DMS114 treated with DMSO at 0.1 percent for 48 hours (cell line): Measurements from ENCODE around the gene AFF4.
"Not testable (repeated sequence)": the region's sequence is repeated elsewhere in the genome, so short reads cannot be mapped to it uniquely, and the experiment has no call there.

Experiments used
- DNase-seq: peaks from one replicate; lab custom pipeline; 2025; ENCODE audit not compliant: unreplicated experiment; lab: John Stamatoyannopoulos, UW

AFF4 gene, protein sequence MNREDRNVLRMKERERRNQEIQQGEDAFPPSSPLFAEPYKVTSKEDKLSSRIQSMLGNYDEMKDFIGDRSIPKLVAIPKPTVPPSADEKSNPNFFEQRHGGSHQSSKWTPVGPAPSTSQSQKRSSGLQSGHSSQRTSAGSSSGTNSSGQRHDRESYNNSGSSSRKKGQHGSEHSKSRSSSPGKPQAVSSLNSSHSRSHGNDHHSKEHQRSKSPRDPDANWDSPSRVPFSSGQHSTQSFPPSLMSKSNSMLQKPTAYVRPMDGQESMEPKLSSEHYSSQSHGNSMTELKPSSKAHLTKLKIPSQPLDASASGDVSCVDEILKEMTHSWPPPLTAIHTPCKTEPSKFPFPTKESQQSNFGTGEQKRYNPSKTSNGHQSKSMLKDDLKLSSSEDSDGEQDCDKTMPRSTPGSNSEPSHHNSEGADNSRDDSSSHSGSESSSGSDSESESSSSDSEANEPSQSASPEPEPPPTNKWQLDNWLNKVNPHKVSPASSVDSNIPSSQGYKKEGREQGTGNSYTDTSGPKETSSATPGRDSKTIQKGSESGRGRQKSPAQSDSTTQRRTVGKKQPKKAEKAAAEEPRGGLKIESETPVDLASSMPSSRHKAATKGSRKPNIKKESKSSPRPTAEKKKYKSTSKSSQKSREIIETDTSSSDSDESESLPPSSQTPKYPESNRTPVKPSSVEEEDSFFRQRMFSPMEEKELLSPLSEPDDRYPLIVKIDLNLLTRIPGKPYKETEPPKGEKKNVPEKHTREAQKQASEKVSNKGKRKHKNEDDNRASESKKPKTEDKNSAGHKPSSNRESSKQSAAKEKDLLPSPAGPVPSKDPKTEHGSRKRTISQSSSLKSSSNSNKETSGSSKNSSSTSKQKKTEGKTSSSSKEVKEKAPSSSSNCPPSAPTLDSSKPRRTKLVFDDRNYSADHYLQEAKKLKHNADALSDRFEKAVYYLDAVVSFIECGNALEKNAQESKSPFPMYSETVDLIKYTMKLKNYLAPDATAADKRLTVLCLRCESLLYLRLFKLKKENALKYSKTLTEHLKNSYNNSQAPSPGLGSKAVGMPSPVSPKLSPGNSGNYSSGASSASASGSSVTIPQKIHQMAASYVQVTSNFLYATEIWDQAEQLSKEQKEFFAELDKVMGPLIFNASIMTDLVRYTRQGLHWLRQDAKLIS

DNA sequence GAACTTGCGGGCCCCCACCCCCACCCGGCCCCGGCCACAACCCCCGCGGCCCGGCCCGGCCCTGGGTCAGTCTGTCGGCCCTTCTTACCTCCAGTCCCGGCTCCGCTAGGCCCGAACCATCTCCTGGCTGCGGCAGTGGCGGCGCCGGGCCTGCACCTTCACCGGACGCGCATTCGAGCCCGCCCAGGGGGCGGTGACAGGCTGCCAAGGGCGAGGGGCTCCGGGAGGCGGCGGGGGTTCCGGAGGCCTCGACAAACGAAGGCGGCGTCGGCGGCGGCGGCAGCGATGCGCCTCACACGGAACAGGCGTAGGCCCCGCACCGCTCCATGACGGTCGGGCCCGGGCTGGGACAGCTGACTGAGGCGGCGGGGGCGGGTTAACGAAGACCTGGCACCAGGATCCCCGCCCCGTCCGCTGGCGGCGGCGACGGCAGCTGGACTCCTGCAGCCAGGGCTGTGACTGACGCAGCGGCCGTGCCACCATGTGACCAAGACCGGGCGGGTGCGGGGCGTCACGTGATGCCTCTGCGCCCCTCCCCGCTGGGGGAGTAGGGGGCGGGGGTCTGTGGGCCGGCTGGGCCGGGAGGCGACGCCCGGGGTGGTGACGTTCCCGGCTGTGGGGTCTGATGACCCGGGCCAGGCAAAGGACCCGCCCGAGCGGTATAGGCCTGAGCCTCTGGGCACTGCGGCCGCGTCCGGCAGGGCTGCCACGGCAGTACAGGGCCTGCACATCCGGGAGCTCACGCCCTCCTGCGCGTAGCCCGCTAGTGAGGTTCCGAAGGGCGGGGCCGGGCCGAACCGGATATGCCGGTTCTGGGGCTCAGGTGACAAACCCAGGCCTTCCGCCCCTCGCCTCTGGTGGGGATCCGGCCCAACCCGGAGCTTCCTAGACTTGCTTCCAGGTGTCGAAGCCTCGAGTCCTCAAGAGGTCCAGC, at the start of gene AFF4:
TSS of gene AFF4 (minus strand) at position 464 of the 934 bp plus-strand sequence. CDS start 26,445 bp downstream, outside the sequence.
- DNase-seq, result peak; percentile 87

DNA sequence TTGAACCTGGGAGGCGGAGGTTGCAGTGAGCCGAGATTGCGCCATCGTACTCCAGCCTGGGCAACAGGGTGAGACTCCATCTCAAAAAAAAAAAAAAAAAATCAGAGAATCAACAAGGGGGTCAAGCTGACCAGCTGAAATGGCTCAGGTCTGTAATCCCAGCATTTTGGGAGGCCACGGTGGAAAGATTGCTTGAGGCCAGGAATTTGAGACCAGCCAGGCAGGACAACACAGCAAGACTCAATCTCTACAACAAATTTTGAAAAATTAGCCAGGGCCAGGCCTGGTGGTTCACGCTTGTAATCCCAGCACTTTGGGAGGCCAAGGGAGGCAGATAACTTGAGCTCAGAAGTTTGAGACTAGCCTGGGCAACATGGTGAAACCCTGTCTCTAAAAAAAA, 45.0 kb upstream of the AFF4 start:
- DNase-seq, result not testable (repeated sequence)

DNA sequence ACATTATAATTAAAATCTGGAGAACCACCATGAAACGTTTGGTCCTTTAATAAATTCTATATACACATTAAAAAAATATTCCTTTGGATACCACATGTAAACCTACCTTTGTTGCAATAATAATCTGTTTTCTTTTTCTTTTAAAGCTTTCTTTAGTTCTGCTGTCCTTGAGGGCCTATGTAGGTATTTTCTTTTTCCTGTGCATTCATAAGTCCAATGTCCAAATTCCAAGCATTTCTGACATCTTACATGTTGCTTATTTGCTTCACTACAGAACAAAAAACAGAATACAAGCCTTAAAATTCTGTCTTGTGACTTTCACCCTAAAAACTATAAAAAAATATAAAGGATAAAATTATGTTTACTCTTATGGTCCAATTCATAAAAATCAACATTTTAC, 43.2 kb upstream of the AFF4 start:
- no peak for DNase-seq

DNA sequence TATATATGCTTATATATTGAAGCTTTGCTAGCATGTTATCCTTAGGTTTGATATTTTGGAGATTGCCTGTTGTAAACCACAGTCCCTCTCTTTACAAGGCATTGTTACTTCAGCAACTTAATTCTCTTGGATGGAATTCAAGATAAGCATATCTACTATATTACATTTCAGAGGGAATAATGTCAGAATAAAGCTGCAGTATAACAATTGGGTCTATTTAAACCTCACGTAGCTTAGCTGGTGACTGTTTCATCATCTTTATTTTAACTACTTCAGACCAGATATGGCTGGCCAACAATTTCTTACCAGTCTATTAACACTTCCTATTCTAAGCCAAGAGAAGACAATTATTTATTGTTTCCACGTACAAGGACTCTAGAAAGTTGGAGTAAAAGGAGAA, 35.8 kb upstream of the AFF4 start:
- DNase-seq, result no peak

DNA sequence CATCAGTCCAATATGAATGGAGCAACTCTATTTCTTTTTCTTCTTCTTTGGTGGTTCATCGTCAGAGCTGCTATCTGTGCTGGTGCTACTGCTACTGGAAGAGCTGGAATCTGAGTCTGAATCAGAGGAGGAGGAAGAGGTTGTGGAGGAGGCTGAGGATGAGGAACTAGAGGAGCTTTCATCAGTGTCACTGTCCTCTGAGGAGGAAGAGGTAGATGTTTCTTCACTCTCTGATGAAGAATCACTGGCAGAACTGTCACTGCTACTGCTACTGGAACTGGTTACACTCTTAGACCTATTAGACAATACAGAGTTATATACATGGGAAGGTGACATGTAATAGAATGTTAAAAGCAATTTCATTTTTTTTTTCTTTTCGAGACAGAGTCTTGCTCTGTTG, 35.1 kb upstream of the AFF4 start:
- DNase-seq, result no peak

DNA sequence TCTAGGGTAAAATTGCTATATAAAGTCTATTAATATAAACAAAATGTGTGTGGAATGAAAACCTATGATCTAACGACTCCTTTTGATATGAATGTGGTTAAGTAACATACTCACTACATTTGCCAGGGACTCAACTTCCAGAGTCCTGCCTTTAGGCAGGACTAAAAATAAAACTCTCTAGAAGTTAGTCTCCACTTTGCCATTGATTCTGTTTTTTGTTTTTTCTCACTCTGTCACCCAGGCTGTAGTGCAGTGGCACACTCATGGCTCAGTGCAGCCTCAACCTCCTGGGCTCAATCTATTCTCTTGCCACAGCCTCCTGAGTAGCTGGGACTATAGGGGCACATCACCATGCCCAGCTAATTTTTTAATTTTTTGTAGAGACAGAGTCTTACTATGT, 32.9 kb upstream of the AFF4 start:
- no peak for DNase-seq

DNA sequence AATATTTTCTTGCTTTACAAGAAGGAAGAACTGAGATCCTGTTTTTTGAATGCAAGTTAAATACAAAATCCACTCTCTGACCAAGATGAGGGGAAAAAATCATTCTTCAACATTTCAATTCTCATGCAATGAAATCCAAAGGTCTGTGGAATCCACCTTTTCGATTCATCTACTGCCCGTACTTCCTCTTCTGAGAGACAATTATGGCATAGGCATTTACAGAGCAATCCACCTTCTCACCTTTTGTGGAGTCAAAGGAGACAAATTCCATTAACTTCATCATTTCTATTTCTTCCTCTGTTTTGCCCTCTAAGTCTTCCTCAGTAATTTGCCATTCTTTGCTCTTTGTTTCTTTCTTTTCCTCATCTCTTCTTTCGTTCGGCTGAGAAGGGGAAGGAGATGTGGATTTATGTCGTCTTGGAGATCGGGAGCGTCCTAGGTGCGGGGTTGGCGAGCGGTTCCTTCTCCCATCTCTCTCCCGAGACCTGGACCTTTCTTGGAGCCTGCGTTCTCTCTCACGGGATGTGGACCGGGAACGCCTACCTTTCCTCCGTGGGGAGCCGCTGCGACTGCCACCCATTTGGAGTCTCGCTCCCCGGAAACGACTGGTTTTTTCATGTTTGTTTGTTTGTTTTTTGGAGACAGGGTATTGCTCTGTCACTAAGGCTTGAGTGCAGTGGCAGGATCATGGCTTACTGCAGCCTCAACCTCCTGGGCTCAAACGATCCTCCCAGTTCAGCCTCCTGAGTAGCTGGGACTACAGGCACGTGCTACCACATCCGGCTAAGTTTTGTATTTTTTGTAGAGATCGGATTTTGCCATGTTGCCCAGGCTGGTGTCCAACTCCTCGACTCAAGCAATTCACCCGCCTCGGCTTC, 24.3 kb upstream of the AFF4 start:
- peak; percentile 30 for DNase-seq

DNA sequence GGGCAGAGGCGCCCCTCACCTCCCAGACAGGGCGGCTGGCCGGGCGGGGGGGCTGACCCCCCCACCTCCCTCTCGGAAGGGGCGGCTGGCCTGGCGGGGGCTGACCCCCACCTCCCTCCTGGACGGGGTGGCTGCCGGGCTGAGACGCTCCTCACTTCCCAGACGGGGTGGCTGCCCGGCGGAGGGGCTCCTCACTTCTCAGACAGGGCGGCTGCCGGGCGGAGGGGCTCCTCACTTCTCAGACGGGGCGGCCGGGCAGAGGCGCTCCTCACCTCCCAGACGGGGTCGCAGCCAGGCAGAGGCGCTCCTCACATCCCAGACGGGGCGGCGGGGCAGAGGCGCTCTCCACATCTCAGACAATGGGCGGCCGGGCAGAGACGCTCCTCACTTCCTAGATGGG, 19.5 kb upstream of the AFF4 start:
- not testable (repeated sequence) for DNase-seq

DNA sequence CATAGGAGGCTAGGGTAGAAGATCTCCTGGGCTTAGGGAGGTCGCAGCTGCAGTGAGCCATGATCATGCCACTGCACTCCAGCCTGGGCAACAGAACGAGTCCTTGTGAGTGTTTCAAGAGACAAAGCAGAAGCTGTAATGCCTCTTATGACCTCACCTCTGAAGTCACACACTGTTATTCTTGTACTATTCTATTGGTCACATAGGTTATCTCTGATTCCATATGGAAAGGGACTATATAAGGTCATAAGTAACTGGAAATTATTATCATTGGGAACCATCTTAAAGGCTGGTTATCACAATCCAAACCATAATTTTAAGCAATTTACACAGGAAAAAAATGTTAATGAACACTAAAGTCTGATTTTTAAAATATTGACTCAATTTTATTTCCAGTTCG, 17.9 kb upstream of the AFF4 start:
- no peak for DNase-seq

DNA sequence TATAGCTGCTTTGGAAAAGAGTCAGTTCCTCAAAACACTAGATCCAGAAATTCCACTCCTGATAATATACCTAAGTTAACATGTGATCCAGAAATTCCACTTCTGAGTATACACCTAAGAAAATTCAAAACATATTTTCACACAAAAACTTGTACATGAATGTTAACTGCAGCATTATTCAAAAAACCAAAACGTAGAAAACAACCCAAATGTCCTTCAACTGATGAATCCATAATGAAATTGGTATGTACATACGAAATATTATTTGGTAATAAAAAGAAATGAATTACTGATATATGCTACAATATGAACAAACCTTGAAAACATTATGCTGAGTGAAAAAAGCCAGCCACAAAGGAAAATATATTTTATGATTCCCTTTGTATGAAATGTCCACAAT, 16.5 kb upstream of the AFF4 start:
- DNase-seq, result no peak

DNA sequence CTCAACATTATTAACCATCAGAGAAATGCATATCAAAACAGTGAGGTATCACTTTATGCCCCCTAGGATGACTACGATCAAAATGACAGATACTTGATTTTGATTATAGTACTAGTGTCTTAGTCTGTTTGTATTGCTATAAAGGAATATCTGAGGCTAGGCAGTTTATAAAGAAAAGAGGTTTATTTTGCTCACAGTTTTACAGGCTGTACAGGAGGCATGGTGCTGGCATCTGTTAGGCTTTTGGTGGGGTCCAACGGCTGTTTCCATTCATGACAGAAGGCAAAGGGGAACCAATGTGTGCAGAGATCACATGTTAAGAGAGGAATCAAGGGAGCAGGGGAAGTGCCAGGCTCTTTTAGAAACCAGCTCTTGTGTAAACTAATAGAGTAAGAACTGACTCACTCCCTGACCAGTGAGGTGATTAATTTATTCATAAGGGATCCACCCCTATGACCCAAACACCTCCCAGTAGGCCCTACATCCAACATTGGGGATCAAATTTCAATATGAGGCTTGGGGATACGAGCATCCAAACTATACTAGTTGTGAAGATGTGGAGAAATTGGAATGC, 16.0 kb upstream of the AFF4 start:
- DNase-seq, result no peak

DNA sequence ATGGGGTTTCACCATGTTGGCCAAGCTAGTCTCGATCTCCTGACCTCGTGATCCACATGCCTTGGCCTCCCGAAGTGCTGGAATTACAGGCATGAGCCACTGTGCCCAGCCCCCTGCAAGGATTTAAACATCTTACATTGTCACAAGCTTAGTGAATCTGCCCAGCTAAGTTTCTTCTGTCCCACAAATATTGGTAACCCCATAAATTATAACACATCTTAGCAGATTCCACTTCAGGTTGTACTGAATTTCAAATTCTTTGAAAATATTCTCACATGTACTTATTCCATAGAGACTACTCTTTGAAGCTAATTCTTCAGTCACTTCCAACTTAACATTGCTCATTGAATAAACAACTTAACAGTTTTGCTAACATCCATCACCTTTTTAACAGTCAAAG, 13.4 kb upstream of the AFF4 start:
- DNase-seq, result no peak

DNA sequence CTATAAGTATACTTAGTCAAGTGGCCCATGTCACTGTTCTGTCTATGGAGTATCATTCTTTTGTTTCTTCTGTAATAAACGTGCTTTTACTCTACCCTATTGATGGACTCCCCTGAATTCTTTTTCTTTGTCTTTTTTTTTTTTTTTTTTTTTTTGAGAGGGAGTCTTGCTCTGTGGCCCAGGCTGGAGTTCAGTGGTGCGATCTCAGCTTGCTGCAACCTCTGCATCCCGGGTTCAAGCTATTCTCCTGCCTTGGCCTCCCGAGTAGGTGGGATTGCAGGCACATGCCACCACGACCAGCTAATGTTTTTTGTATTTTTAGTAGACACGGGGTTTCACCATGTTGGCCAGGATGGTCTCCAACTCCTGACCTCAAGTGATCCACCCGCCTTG, 9.0 kb upstream of the AFF4 start:
- DNase-seq, result not testable (repeated sequence)

DNA sequence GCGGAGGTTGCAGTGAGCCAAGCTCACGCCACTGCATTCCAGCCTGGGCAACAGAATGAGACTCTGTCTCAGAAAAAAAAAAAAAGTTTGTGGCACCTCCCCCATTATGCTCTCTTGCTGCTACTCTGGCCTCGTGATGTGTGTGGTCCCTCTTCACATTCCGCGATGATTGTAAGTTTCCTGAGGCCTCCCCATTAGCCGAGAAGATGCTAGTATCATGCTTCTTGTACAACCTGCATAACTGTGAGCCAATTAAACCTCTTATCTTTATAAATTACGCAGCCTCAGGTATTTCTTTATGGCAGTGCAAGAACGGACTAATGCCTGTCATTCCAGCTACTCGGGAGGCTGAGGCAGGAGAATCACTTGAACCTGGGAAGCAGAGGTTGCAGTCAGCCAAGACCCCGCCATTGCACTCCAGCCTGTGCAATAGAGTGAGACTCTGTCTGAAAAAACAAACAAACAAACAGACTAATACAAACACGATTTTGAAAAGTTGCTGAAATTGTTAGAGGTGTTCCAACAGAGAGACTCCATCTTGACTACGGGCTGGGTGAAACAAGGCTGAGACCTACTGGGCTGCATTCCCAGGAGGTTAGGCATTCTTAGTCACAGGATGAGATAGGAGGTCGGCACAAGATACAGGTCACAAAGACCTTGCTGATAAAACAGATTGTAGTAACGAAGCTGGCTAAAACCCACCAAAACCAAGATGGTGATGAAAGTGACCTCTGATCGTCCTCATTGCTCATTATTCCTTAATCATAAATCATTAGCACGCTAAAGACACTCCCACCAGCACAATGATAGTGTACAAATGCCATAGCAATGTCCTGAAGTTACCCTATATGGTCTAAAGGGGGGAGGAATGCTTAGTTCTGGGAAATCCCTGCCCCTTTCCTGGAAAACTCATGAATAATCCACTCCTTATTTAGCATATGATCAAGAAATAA, 8.3 kb upstream of the AFF4 start:
- DNase-seq, result no peak

DNA sequence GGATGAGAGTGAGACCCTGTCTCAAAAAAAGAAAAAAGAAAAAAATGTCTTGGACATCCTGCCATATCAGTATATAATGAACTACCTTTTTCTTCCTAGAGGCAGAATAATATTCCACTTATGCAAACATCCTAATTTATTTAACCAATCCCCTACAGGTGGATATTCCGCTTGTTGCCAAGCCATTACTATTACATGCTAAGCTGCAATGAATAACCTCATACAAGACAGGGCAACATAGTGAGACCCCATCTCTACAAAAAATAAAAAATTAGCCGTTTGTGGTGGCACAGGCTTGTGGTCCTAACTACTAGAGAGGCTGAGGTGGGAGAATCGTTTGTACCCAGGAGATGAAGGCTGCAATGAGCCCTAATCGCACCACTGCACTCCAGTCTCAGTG, 1.7 kb upstream of the AFF4 start:
- no peak for DNase-seq

DNA sequence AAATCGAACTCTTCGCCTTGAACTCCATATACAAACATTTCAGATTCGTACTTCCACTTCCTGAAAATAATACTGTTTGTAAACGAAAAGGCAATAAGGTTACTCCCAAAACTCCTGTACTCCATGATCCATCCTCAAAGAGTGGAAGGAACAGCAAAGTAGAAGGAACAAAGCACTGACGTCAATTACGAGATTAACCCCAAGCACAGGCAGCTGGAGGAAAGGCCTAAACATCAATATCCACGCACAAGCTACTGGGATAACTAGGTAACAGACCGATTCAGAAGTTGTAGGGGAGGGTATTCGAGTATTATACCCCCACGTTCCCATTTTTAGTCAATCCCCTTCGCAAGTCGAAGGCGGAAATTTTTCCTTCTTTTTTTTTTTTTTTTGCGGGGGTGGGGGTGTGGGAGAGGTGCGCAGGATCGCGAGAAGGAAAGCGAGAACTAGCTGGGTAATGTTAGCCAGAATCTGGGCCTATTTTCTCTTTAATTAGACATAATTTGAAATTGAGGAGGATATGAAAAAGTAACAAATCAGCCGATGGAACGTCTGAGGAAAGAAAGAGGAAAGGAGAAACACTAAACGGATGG, 909 bp downstream of the AFF4 start:
- DNase-seq, result peak; percentile 67

DNA sequence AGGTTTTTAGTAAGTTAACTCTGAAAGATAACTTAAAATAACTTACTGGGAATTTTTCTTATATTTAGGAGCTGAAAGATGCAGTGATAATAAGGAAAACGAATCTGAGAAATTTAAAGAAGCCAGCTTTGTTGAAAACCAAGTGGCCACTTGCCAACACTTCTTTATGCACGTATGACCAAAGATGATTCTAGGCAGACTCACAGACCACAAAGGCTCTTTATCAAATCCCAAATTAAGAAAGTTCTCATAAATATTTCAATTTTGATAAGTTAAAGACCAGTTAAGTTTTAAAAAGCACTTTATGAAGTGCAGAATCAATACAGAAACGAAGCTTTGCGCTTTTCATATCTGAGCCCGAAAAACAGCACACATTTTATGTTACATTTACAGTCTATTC, 1.5 kb downstream of the AFF4 start:
- no peak for DNase-seq
